CD14-positive monocyte (primary cell): Measurements from ENCODE around the gene HLA-C. TPM values are rescaled to one million over a fixed set of nuclear protein-coding genes. Genes with fewer than 3 reads are reported as not detected.
"Not testable (repeated sequence)": the region's sequence is repeated elsewhere in the genome, so short reads cannot be mapped to it uniquely, and the experiment has no call there.

ENCODE experiments used
- DNase-seq, 3 donors: peaks; one replicate each; pipeline ENCODE4 v3.0.0-alpha.2; 2011 to 2022
- H2AFZ ChIP-seq: 2 replicates; pipeline ENCODE4 v1.6.0; 2012; ENCODE audit warnings: mild to moderate bottlenecking, low read depth, low read length, inconsistent platforms; ENCODE audit not compliant: insufficient read depth, poor library complexity, severe bottlenecking
- H3K27ac ChIP-seq, 2 donors: 1 replicate in 1 of 2; 2 replicates in 1 of 2; pipeline ENCODE4 v1.5.1; 2012 to 2013; ENCODE audit warnings: low read length in 2 of 2, control low read depth in 1 of 2, inconsistent platforms in 1 of 2, low read depth in 1 of 2, mild to moderate bottlenecking in 1 of 2
- H3K27me3 ChIP-seq, 2 donors: one replicate each; pipeline versions ENCODE4 v1.6.0 to v1.6.1; 2011 to 2013; ENCODE audit warnings: low read length in 2 of 2; ENCODE audit not compliant: control insufficient read depth in 2 of 2, insufficient read depth in 2 of 2
- H3K36me3 ChIP-seq, 2 donors: replicated peaks in 1 of 2; 1 replicate in 1 of 2; 2 replicates in 1 of 2; pipeline versions ENCODE4 v1.5.1 to v1.6.1; 2012 to 2013; ENCODE audit warnings: low read length in 2 of 2, control low read depth in 1 of 2, inconsistent platforms in 1 of 2, mild to moderate bottlenecking in 1 of 2; ENCODE audit not compliant: insufficient read depth in 2 of 2, control insufficient read depth in 1 of 2
- H3K4me1 ChIP-seq, 2 donors: 1 replicate in 1 of 2; 2 replicates in 1 of 2; pipeline versions ENCODE4 v1.5.1 to v1.6.1; 2012 to 2013; ENCODE audit warnings: low read length in 2 of 2, control low read depth in 1 of 2, inconsistent platforms in 1 of 2, mild to moderate bottlenecking in 1 of 2, moderate library complexity in 1 of 2; ENCODE audit not compliant: insufficient read depth in 2 of 2, control insufficient read depth in 1 of 2
- H3K4me2 ChIP-seq: replicated peaks from 2 replicates; pipeline ENCODE3; 2012; ENCODE audit warnings: low read length, moderate library complexity, mild to moderate bottlenecking; ENCODE audit not compliant: poor library complexity, severe bottlenecking; ENCODE audit errors: extremely low read depth
- H3K4me3 ChIP-seq, 3 experiments: fragments of 200-600 bp in 1 of 3; sonication (generic) in 1 of 3; replicated peaks in 1 of 3; 1 replicate in 2 of 3; 2 replicates in 1 of 3; pipeline ENCODE4 v1.5.1; 2011 to 2013; ENCODE audit warnings: low read length in 3 of 3, mild to moderate bottlenecking in 3 of 3, control low read depth in 2 of 3, low read depth in 2 of 3, inconsistent platforms in 1 of 3, moderate library complexity in 1 of 3
- H3K79me2 ChIP-seq: 2 replicates; pipeline ENCODE4 v1.6.0; 2012; ENCODE audit warnings: mild to moderate bottlenecking, control low read depth, inconsistent platforms, low read length, moderate library complexity; ENCODE audit not compliant: insufficient read depth
- H3K9ac ChIP-seq: 2 replicates; pipeline ENCODE4 v1.6.0; 2017; ENCODE audit warnings: low read length, mild to moderate bottlenecking; ENCODE audit not compliant: insufficient read depth, poor library complexity, severe bottlenecking
- H3K9me3 ChIP-seq, 2 donors: replicated peaks in 1 of 2; 1 replicate in 1 of 2; 2 replicates in 1 of 2; pipeline versions ENCODE4 v1.5.1 to v1.6.1; 2012 to 2013; ENCODE audit warnings: low read length in 2 of 2, control low read depth in 1 of 2; ENCODE audit not compliant: control insufficient read depth in 1 of 2, insufficient read depth in 1 of 2
- H4K20me1 ChIP-seq: 2 replicates; pipeline ENCODE4 v1.6.0; 2012; ENCODE audit warnings: mild to moderate bottlenecking, low read length, control low read depth, moderate library complexity; ENCODE audit not compliant: insufficient read depth
- H3K27ac Mint-ChIP-seq, 7 donors: one replicate each; pipeline ENCODE4 v1.8.0; 2020; ENCODE audit warnings: mild to moderate bottlenecking in 7 of 7, mixed read lengths in 7 of 7, moderate library complexity in 6 of 7, inconsistent platforms in 2 of 7
- H3K27me3 Mint-ChIP-seq, 3 donors: one replicate each; pipeline ENCODE4 v1.8.0; 2021 to 2022; ENCODE audit warnings: low read depth in 3 of 3, mild to moderate bottlenecking in 3 of 3, mixed read lengths in 3 of 3, moderate library complexity in 3 of 3, inconsistent platforms in 1 of 3
- H3K36me3 Mint-ChIP-seq, 2 donors: one replicate each; pipeline ENCODE4 v1.8.0; 2020; ENCODE audit warnings: mixed read lengths in 2 of 2, inconsistent platforms in 1 of 2, mild to moderate bottlenecking in 1 of 2
- H3K4me1 Mint-ChIP-seq: one replicate; pipeline ENCODE4 v1.8.0; 2020; ENCODE audit warnings: mild to moderate bottlenecking, mixed read lengths
- H3K4me3 Mint-ChIP-seq, 2 donors: one replicate each; pipeline ENCODE4 v1.8.0; 2020; ENCODE audit warnings: mild to moderate bottlenecking in 2 of 2, mixed read lengths in 2 of 2, moderate library complexity in 1 of 2
- H3K9me3 Mint-ChIP-seq, 7 donors: one replicate each; pipeline ENCODE4 v1.8.0; 2020 to 2022; ENCODE audit warnings: mixed read lengths in 7 of 7, mild to moderate bottlenecking in 6 of 7, moderate library complexity in 6 of 7, inconsistent platforms in 2 of 7
- WGBS: methylation state at CpG from one replicate; pipeline ENCODE4 v1.1.5; 2013; ENCODE audit warnings: missing lambda C conversion rate; ENCODE audit not compliant: insufficient coverage; 5-methylcytosine and 5-hydroxymethylcytosine counted together
- intact Hi-C, 2 donors: fragments of 100-400 bp; cut with micrococcal nuclease; formaldehyde crosslinking; loops; one replicate each; pipeline versions ENCODE4 v1.15.0 to v1.15.1; 2023
- polyA plus RNA-seq, 3 donors: library from polyadenylated mRNA; depleted of rRNA in 1 of 3; unstranded in 2 of 3; stranded (reverse) in 1 of 3; fragments of 300-500 nt in 2 of 3; fragments of >200 nt in 1 of 3; fragmentation: Illumina TruSeq in 2 of 3; gene quantifications; 1 replicate in 2 of 3; 2 replicates in 1 of 3; pipeline ENCODE4 v1.2.3, GENCODE V29; 2012 to 2021
- TF ChIP-seq, protein P1 (sequence below): fragments of 200-600 bp; IDR thresholded peaks from one replicate; pipeline ENCODE4 v1.8.0; 2022; ENCODE audit warnings: antibody characterized with exemption, mild to moderate bottlenecking

HLA-C gene
- polyA plus RNA-seq, 3 donors, result 1,088 to 2,224 (median 1,829) TPM

GRCh38 chr6:31266567-31267360 is 5.1 kb downstream of the HLA-C start:
- no peak for DNase-seq
- H3K4me3 ChIP-seq, result no peak overlapping the region
- peaks cover 0 to 14% (median 2%) of the 10 kb centered on the region in 3 donors for H3K27me3 Mint-ChIP-seq
- H3K9me3 ChIP-seq, result peaks cover 3 to 19% of the 10 kb centered on the region in 2 donors
- peaks cover 18 to 21% of the 10 kb centered on the region in 2 donors for H3K4me1 ChIP-seq
- H3K79me2 ChIP-seq, result peaks cover 14% of the 10 kb centered on the region
- H3K36me3 Mint-ChIP-seq, result peaks cover 36 to 45% of the 10 kb centered on the region in 2 donors
- peaks cover 15 to 31% of the 10 kb centered on the region in 2 donors for H3K36me3 ChIP-seq
- H3K4me2 ChIP-seq, result no peak overlapping the region
- H3K9ac ChIP-seq, result no peak overlapping the region
- H3K4me3 Mint-ChIP-seq, result peak overlapping the region; percentile 3 to 52
- H3K4me1 Mint-ChIP-seq, result peaks cover 36% of the 10 kb centered on the region
- intact Hi-C loops, result loop anchor here (5.0 kb wide), 3 partner anchors 41 to 86 kb away; no protein-coding TSS in a partner anchor
- no peaks in the 10 kb centered on the region for H3K27me3 ChIP-seq
- peak overlapping the region in 4 of 7 donors; percentile 18 to 64 (median 57) for H3K27ac Mint-ChIP-seq
- H3K27ac ChIP-seq, result no peak overlapping the region
- peaks cover 46% of the 10 kb centered on the region for H4K20me1 ChIP-seq
- H2AFZ ChIP-seq, result no peak overlapping the region
- WGBS, result 80% methylated on average over 5 of the region's 7 CpGs
- TF ChIP-seq, protein P1, sequence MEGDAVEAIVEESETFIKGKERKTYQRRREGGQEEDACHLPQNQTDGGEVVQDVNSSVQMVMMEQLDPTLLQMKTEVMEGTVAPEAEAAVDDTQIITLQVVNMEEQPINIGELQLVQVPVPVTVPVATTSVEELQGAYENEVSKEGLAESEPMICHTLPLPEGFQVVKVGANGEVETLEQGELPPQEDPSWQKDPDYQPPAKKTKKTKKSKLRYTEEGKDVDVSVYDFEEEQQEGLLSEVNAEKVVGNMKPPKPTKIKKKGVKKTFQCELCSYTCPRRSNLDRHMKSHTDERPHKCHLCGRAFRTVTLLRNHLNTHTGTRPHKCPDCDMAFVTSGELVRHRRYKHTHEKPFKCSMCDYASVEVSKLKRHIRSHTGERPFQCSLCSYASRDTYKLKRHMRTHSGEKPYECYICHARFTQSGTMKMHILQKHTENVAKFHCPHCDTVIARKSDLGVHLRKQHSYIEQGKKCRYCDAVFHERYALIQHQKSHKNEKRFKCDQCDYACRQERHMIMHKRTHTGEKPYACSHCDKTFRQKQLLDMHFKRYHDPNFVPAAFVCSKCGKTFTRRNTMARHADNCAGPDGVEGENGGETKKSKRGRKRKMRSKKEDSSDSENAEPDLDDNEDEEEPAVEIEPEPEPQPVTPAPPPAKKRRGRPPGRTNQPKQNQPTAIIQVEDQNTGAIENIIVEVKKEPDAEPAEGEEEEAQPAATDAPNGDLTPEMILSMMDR, result no peak
- H3K9me3 Mint-ChIP-seq, result peaks cover 15 to 44% (median 35%) of the 10 kb centered on the region in 7 donors

DNA sequence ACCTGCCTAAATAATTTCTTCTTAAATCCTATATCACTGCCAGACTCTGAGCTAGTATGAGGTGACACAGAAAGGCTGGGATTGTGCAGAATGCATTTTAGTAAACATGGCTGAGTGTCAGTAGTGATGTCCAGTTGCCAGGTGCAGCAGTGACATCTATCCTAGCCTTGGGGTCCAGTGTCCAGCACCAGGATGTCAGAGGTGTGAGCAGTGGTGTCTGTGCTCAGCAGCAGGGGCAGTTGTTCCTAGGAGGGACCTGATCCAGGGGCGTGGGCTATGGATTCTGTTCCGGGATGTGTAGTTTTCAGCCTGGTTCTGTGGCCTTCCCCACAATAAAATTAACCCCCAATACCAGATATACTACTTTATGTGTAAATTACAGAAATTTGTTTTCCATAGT is 6.0 kb downstream of the HLA-C start:
- Histone ChIP-seq H4K20me1 (peaks cover 44% of the 10 kb centered on the region), H3K79me2 (peaks cover 7% of the 10 kb centered on the region), H3K4me2 (no peak overlapping the region), H3K27ac (no peak overlapping the region), H3K4me3 (no peak overlapping the region), H3K36me3 (peaks cover 15 to 31% of the 10 kb centered on the region in 2 donors), H3K9me3 (peaks cover 11 to 21% of the 10 kb centered on the region in 2 donors), H3K9ac (no peak overlapping the region), H3K4me1 (peaks cover 18 to 20% of the 10 kb centered on the region in 2 donors), H3K27me3 (no peaks in the 10 kb centered on the region), H2AFZ (no peak overlapping the region)
- H3K9me3 Mint-ChIP-seq, result peaks cover 18 to 51% (median 44%) of the 10 kb centered on the region in 7 donors
- peak overlapping the region in 1 of 7 donors; percentile 76 for H3K27ac Mint-ChIP-seq
- DNase-seq, result no peak
- no CpG with 5 or more reads among the region's 2 CpGs for WGBS
- peaks cover 36 to 39% of the 10 kb centered on the region in 2 donors for H3K36me3 Mint-ChIP-seq
- TF ChIP-seq, protein P1, result no peak
- H3K27me3 Mint-ChIP-seq, result peaks cover 0 to 14% (median 2%) of the 10 kb centered on the region in 3 donors
- H3K4me1 Mint-ChIP-seq, result peaks cover 36% of the 10 kb centered on the region
- no peak overlapping the region for H3K4me3 Mint-ChIP-seq
- intact Hi-C loops, result loop anchor here (5.0 kb wide), 3 partner anchors 41 to 86 kb away; no protein-coding TSS in a partner anchor

DNA sequence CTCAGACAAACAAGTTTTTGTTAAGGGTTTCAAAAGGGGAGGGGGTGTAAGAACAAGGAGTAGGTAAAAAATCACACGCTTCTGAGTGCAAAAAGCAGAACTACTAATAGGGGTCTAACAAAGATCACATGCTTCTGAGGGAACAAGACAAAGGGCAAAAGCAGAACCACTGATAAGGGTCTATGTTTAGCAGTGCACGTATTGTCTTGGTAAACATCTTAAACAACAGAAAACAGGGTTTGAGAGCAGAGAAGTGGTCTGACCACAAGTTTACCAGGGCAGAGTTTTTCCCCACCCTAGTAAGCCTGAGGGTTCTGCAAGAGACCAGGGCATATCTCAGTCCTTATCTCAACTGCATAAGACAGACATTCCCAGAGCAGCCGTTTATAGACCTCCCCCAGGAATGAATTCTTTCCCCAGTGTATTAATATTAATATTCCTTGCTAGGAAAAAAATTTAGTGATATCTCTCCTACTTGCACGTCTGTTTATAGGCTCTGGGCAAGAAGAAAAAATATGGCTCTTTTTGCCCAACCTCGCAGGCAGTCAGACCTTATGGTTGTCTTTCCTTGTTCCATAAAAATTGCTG is 8.5 kb downstream of the HLA-C start:
- H3K27me3 Mint-ChIP-seq, H3K36me3 ChIP-seq, H3K27ac Mint-ChIP-seq, H3K4me3 Mint-ChIP-seq, intact Hi-C loops, H3K27me3 ChIP-seq, H3K9ac ChIP-seq, H3K79me2 ChIP-seq, H3K27ac ChIP-seq, H3K4me1 ChIP-seq, H3K4me3 ChIP-seq, DNase-seq, H2AFZ ChIP-seq, H3K4me2 ChIP-seq: not testable (repeated sequence)
- Histone ChIP-seq H4K20me1 (peaks cover 20% of the 10 kb centered on the region), H3K9me3 (peaks cover 11 to 21% of the 10 kb centered on the region in 2 donors)
- Mint-ChIP-seq H3K36me3 (peaks cover 14% of the 10 kb centered on the region in 2 donors), H3K9me3 (peaks cover 18 to 60% (median 52%) of the 10 kb centered on the region in 7 donors), H3K4me1 (peaks cover 12% of the 10 kb centered on the region)
- WGBS, result no CpG with 5 or more reads among the region's 5 CpGs
